DND-41 (cell line): ENCODE results near the gene TSPAN14.

Experiments
- ATAC-seq: fragments of 200-7000 bp; cut with Tn5 transposase; 3 replicates; pipeline ENCODE4 v1.9.1; 2021; ENCODE audit warnings: low read depth; ENCODE audit not compliant: insufficient read depth
- DNase-seq: peaks from one replicate; pipeline ENCODE4 v3.0.0-alpha.2; 2020
- H2AFZ ChIP-seq: 2 replicates; pipeline ENCODE4 v1.6.0; 2012; ENCODE audit warnings: low read depth, low read length
- H3K27ac ChIP-seq: 2 replicates; pipeline ENCODE4 v1.5.1; 2012; ENCODE audit warnings: low read length, inconsistent platforms
- H3K27me3 ChIP-seq: fragments of 200-600 bp; sonication (generic); 2 replicates; pipeline ENCODE4 v1.6.0; 2012; ENCODE audit warnings: low read length, mild to moderate bottlenecking, inconsistent platforms; ENCODE audit not compliant: insufficient read depth, poor library complexity
- H3K36me3 ChIP-seq: 2 replicates; pipeline ENCODE4 v1.5.1; 2012; ENCODE audit warnings: low read length, inconsistent platforms; ENCODE audit not compliant: insufficient read depth
- H3K4me1 ChIP-seq: 2 replicates; pipeline ENCODE4 v1.5.1; 2012; ENCODE audit warnings: mild to moderate bottlenecking, low read length; ENCODE audit not compliant: insufficient read depth
- H3K4me2 ChIP-seq: 2 replicates; pipeline ENCODE4 v1.6.0; 2012; ENCODE audit warnings: mild to moderate bottlenecking, moderate library complexity, low read length, inconsistent platforms; ENCODE audit not compliant: insufficient read depth
- H3K4me3 ChIP-seq, 2 experiments: fragments of 200-600 bp in 1 of 2; shearing (Covaris generic) in 1 of 2; 2 replicates each; pipeline ENCODE4 v1.5.1; 2012 to 2016; ENCODE audit warnings: inconsistent platforms in 2 of 2, low read length in 2 of 2, mild to moderate bottlenecking in 2 of 2, low read depth in 1 of 2, moderate library complexity in 1 of 2
- H3K79me2 ChIP-seq: 2 replicates; pipeline ENCODE4 v1.6.0; 2012; ENCODE audit warnings: low read length, inconsistent platforms; ENCODE audit not compliant: insufficient read depth
- H3K9ac ChIP-seq: 2 replicates; pipeline ENCODE4 v1.6.0; 2012; ENCODE audit warnings: low read depth, mild to moderate bottlenecking, inconsistent platforms, low read length, moderate library complexity
- H3K9me3 ChIP-seq: 2 replicates; pipeline ENCODE4 v1.5.1; 2012; ENCODE audit warnings: low read length, moderate library complexity, mild to moderate bottlenecking, inconsistent platforms; ENCODE audit not compliant: insufficient read depth, severe bottlenecking
- H4K20me1 ChIP-seq: 2 replicates; pipeline ENCODE4 v1.6.0; 2012; ENCODE audit warnings: low read length; ENCODE audit not compliant: insufficient read depth
- EZH2 ChIP-seq: IDR thresholded peaks from 3 replicates; pipeline ENCODE4 v1.6.1; 2012; ENCODE audit warnings: borderline replicate concordance, low read depth, mild to moderate bottlenecking, moderate library complexity, low read length, inconsistent platforms; ENCODE audit not compliant: severe bottlenecking
- TF ChIP-seq, protein P1 (sequence below): IDR thresholded peaks from 2 replicates; pipeline ENCODE4 v1.5.1; 2012; ENCODE audit warnings: borderline replicate concordance, low read length, moderate library complexity, mild to moderate bottlenecking; ENCODE audit not compliant: poor library complexity, severe bottlenecking; ENCODE audit errors: extremely low read depth

Gene TSPAN14

DNA sequence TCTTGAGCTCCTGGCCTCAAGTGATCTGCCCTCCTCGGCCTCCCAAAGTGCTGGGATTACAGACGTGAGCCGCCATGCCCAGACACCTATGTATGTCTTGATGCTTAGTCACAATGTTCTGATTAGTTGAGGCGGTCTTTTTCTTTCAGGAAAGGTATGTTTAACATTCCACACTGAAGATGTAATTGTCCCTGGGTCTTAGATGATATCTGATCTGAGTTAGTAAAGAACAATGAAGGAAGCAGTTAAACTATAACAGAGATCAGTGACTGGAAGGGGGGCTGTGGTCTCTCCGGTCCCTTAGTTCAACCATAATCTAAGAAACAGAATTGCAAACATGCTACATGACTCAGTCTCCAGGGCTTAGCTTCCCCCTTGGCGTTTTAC, 52.1 kb downstream of the TSPAN14 start:
- Histone ChIP-seq H3K36me3 (peaks cover 23% of the 10 kb centered on the region), H3K79me2 (no peaks in the 10 kb centered on the region), H4K20me1 (peaks cover 33% of the 10 kb centered on the region), H3K4me1 (no peaks in the 10 kb centered on the region), H2AFZ (no peak overlapping the region), H3K9me3 (no peaks in the 10 kb centered on the region), H3K27me3 (no peaks in the 10 kb centered on the region), H3K27ac (no peak overlapping the region), H3K4me3 (no peak overlapping the region), H3K4me2 (no peak overlapping the region), H3K9ac (no peak overlapping the region)
- DNase-seq (no peak), ATAC-seq (no peak)
- TF ChIP-seq EZH2 = no peak
- TF ChIP-seq, protein P1, sequence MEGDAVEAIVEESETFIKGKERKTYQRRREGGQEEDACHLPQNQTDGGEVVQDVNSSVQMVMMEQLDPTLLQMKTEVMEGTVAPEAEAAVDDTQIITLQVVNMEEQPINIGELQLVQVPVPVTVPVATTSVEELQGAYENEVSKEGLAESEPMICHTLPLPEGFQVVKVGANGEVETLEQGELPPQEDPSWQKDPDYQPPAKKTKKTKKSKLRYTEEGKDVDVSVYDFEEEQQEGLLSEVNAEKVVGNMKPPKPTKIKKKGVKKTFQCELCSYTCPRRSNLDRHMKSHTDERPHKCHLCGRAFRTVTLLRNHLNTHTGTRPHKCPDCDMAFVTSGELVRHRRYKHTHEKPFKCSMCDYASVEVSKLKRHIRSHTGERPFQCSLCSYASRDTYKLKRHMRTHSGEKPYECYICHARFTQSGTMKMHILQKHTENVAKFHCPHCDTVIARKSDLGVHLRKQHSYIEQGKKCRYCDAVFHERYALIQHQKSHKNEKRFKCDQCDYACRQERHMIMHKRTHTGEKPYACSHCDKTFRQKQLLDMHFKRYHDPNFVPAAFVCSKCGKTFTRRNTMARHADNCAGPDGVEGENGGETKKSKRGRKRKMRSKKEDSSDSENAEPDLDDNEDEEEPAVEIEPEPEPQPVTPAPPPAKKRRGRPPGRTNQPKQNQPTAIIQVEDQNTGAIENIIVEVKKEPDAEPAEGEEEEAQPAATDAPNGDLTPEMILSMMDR = no peak

DNA sequence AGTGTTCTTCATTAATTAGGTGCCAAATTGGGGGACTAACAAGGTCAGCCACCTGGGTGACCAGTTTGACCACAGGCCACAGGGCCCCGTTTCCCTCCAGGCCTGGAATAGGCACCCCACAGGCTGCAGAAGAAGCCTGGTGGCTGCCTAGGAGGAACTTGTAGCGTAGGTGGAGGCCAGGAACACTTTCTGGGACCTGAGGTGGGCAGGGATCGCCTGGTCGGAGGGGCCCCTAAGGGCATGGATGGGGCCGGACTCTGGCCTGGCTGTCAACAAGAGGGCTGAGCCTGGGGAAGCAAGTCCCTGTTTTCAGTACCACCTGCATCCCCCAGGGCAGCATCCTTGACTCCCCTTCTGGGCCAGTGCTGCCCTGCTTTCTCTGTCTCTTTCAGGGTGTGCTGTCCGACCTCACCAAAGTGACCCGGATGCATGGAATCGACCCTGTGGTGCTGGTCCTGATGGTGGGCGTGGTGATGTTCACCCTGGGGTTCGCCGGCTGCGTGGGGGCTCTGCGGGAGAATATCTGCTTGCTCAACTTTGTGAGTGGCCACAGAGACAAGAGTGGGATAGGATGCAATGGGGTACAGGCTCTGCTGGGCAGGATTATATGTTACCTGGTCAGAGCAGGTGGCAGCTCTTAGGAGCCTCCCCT, 52.9 kb downstream of the TSPAN14 start:
- H3K9ac ChIP-seq = no peak overlapping the region
- no peak overlapping the region for H3K4me3 ChIP-seq
- H3K79me2 ChIP-seq = no peaks in the 10 kb centered on the region
- H2AFZ ChIP-seq = no peak overlapping the region
- H3K4me1 ChIP-seq = no peaks in the 10 kb centered on the region
- H3K4me2 ChIP-seq = no peak overlapping the region
- TF ChIP-seq EZH2 = no peak
- TF ChIP-seq, protein P1 = no peak
- DNase-seq (no peak), ATAC-seq (no peak)
- H4K20me1 ChIP-seq = peaks cover 29% of the 10 kb centered on the region; the same call in 1 of the 2 replicates
- H3K27ac ChIP-seq = no peak overlapping the region
- no peaks in the 10 kb centered on the region for H3K9me3 ChIP-seq
- H3K27me3 ChIP-seq = no peaks in the 10 kb centered on the region
- peaks cover 30% of the 10 kb centered on the region for H3K36me3 ChIP-seq

DNA sequence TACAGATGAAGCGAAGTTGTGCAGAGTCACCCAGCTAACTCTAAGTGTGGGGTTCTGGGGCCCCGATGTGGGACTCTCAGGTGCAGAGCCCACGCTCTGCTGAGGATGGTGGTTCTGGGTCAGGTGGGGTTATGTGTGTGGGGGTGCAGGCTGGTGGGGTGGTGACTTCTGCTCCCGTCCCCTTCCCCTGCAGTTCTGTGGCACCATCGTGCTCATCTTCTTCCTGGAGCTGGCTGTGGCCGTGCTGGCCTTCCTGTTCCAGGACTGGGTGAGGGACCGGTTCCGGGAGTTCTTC, 54.9 kb downstream of the TSPAN14 start:
- Histone ChIP-seq H3K9me3 (no peaks in the 10 kb centered on the region), H3K27me3 (no peaks in the 10 kb centered on the region), H3K4me3 (no peak overlapping the region), H4K20me1 (peaks cover 15% of the 10 kb centered on the region; the same call in 1 of the 2 replicates), H3K79me2 (no peaks in the 10 kb centered on the region), H3K27ac (no peak overlapping the region), H3K4me2 (no peak overlapping the region), H3K9ac (no peak overlapping the region), H3K4me1 (no peaks in the 10 kb centered on the region), H2AFZ (no peak overlapping the region), H3K36me3 (peaks cover 48% of the 10 kb centered on the region)
- no peak for DNase-seq
- ATAC-seq = no peak
- TF ChIP-seq, protein P1 = no peak
- TF ChIP-seq EZH2 = no peak
